ENCODE measurements around the gene SLC30A7.
"Not testable (repeated sequence)": the region's sequence is repeated elsewhere in the genome, so short reads cannot be mapped to it uniquely, and the experiment has no call there.

GRCh38 chr1:100948721-100949405 is 53.0 kb downstream of the SLC30A7 start:
- TF ChIP-seq TEAD4 (CRISPR knock-in tag; IDR thresholded peaks at IDR 0.05); CTCF (IDR thresholded peaks at IDR 0.05); ZBTB43 (CRISPR knock-in tag; IDR thresholded peaks at IDR 0.05); E2F1 (CRISPR knock-in tag; IDR thresholded peaks at IDR 0.05); ETV6 (CRISPR knock-in tag; IDR thresholded peaks at IDR 0.05); ZNF396 (CRISPR knock-in tag; IDR thresholded peaks at IDR 0.05; ENCODE audit: borderline replicate concordance); SMAD3 (CRISPR knock-in tag; IDR thresholded peaks at IDR 0.05; ENCODE audit: borderline replicate concordance); ZSCAN18 (CRISPR knock-in tag; IDR thresholded peaks at IDR 0.05); JUN (CRISPR knock-in tag; IDR thresholded peaks at IDR 0.05); STAT6 (CRISPR knock-in tag; conservative IDR thresholded peaks at IDR 0.05; ENCODE audit: low read depth); CREB1 (CRISPR knock-in tag; IDR thresholded peaks at IDR 0.05); MYBL2 (CRISPR knock-in tag; IDR thresholded peaks at IDR 0.05); TCF7 (CRISPR knock-in tag; IDR thresholded peaks at IDR 0.05; ENCODE audit: low read depth); USF2 (CRISPR knock-in tag; IDR thresholded peaks at IDR 0.05): not testable (repeated sequence)
